ENCODE data around the gene GPR156.

- no peak for TF ChIP-seq CTCF (conservative IDR thresholded peaks at IDR 0.05 in 1 of 2, IDR thresholded peaks at IDR 0.05 in 1 of 2; ENCODE audit: extremely low read depth in 1 of 2, insufficient read depth in 1 of 2, low read depth in 1 of 2, low read length in 2 of 2)
- TF ChIP-seq EZH2 (IDR thresholded peaks at IDR 0.05; ENCODE audit: borderline replicate concordance, low read length): no peak
Measured at GRCh38 chr3:120144267-120144666, 140.8 kb downstream of the GPR156 start.

Measured in mammary epithelial cell (primary cell).